ENCODE results near the gene TUBB.

TUBB gene

GRCh38 chr6:30689022-30689865, 30.9 kb upstream of the TUBB start:
- H3K4me3 ChIP-seq (ENCODE audit: low read depth, low read length), result peak overlapping the region; percentile 95; the same call in 1 of the 2 replicates
- H3K9ac ChIP-seq (ENCODE audit: low read length), result peak overlapping the region; percentile 79
- H3K4me1 ChIP-seq (ENCODE audit: control insufficient read depth, insufficient read depth, low read length), result peaks cover 38% of the 10 kb centered on the region
- H3K27ac ChIP-seq (ENCODE audit: low read depth, low read length), result no peak overlapping the region
- H3K27me3 ChIP-seq (ENCODE audit: control insufficient read depth, insufficient read depth, low read length), result no peaks in the 10 kb centered on the region
- H3K9me3 ChIP-seq (ENCODE audit: control insufficient read depth, insufficient read depth, low read depth, low read length), result no peaks in the 10 kb centered on the region
- no peaks in the 10 kb centered on the region for H3K36me3 ChIP-seq (ENCODE audit: control insufficient read depth, insufficient read depth, low read length)

- Histone ChIP-seq H3K27me3 (ENCODE audit: control insufficient read depth, insufficient read depth, low read length) (no peaks in the 10 kb centered on the region), H3K9ac (ENCODE audit: low read length) (peak overlapping the region; percentile 79), H3K9me3 (ENCODE audit: control insufficient read depth, insufficient read depth, low read depth, low read length) (no peaks in the 10 kb centered on the region), H3K4me1 (ENCODE audit: control insufficient read depth, insufficient read depth, low read length) (peaks cover 34% of the 10 kb centered on the region), H3K36me3 (ENCODE audit: control insufficient read depth, insufficient read depth, low read length) (no peaks in the 10 kb centered on the region), H3K27ac (ENCODE audit: low read depth, low read length) (peak overlapping the region; percentile 32; the same call in 1 of the 2 replicates), H3K4me3 (ENCODE audit: low read depth, low read length) (peak overlapping the region; percentile 95)
Observed at GRCh38 chr6:30689985-30690384, 30.2 kb upstream of the TUBB start.

- no peaks in the 10 kb centered on the region for H3K9me3 ChIP-seq (ENCODE audit: control insufficient read depth, insufficient read depth, low read depth, low read length)
- peaks cover 29% of the 10 kb centered on the region for H3K4me1 ChIP-seq (ENCODE audit: control insufficient read depth, insufficient read depth, low read length)
- no peaks in the 10 kb centered on the region for H3K27me3 ChIP-seq (ENCODE audit: control insufficient read depth, insufficient read depth, low read length)
- H3K4me3 ChIP-seq (ENCODE audit: low read depth, low read length), result peak within 1 kb of the TSS; percentile 95
- peak within 1 kb of the TSS; percentile 32; the same call in 1 of the 2 replicates for H3K27ac ChIP-seq (ENCODE audit: low read depth, low read length)
- H3K9ac ChIP-seq (ENCODE audit: low read length), result peak within 1 kb of the TSS; percentile 79
- H3K36me3 ChIP-seq (ENCODE audit: control insufficient read depth, insufficient read depth, low read length), result no peaks in the 10 kb centered on the region
Observed at GRCh38 chr6:30690403-30691207, 29.5 kb upstream of the TUBB start, which contains the start of gene NRM. Gene NRM (minus strand): TSS chr6:30690984. CDS start chr6:30690974, 10 bp downstream.

- Histone ChIP-seq H3K27me3 (ENCODE audit: control insufficient read depth, insufficient read depth, low read length) (no peaks in the 10 kb centered on the region), H3K9me3 (ENCODE audit: control insufficient read depth, insufficient read depth, low read depth, low read length) (no peaks in the 10 kb centered on the region), H3K36me3 (ENCODE audit: control insufficient read depth, insufficient read depth, low read length) (no peaks in the 10 kb centered on the region), H3K27ac (ENCODE audit: low read depth, low read length) (no peak overlapping the region), H3K4me1 (ENCODE audit: control insufficient read depth, insufficient read depth, low read length) (peaks cover 23% of the 10 kb centered on the region), H3K4me3 (ENCODE audit: low read depth, low read length) (peak overlapping the region; percentile 95), H3K9ac (ENCODE audit: low read length) (no peak overlapping the region)
Observed at GRCh38 chr6:30691208-30691847, 28.8 kb upstream of the TUBB start.

GRCh38 chr6:30696432-30696831, 23.7 kb upstream of the TUBB start:
- H3K4me1 ChIP-seq (ENCODE audit: control insufficient read depth, insufficient read depth, low read length), result peaks cover 3% of the 10 kb centered on the region; the same call in 1 of the 2 replicates
- H3K9ac ChIP-seq (ENCODE audit: low read length), result no peak overlapping the region
- no peaks in the 10 kb centered on the region for H3K9me3 ChIP-seq (ENCODE audit: control insufficient read depth, insufficient read depth, low read depth, low read length)
- peaks cover 23% of the 10 kb centered on the region for H3K36me3 ChIP-seq (ENCODE audit: control insufficient read depth, insufficient read depth, low read length)
- H3K4me3 ChIP-seq (ENCODE audit: low read depth, low read length), result no peak overlapping the region
- no peak overlapping the region for H3K27ac ChIP-seq (ENCODE audit: low read depth, low read length)
- no peaks in the 10 kb centered on the region for H3K27me3 ChIP-seq (ENCODE audit: control insufficient read depth, insufficient read depth, low read length)

GRCh38 chr6:30700340-30700739, 19.8 kb upstream of the TUBB start:
- Histone ChIP-seq H3K9me3 (ENCODE audit: control insufficient read depth, insufficient read depth, low read depth, low read length) (no peaks in the 10 kb centered on the region), H3K36me3 (ENCODE audit: control insufficient read depth, insufficient read depth, low read length) (peaks cover 58% of the 10 kb centered on the region), H3K27me3 (ENCODE audit: control insufficient read depth, insufficient read depth, low read length) (no peaks in the 10 kb centered on the region), H3K4me3 (ENCODE audit: low read depth, low read length) (no peak overlapping the region), H3K4me1 (ENCODE audit: control insufficient read depth, insufficient read depth, low read length) (no peaks in the 10 kb centered on the region; the same call in 1 of the 2 replicates), H3K27ac (ENCODE audit: low read depth, low read length) (no peak overlapping the region), H3K9ac (ENCODE audit: low read length) (no peak overlapping the region)

GRCh38 chr6:30703011-30703410, 17.1 kb upstream of the TUBB start:
- no peak overlapping the region for H3K27ac ChIP-seq (ENCODE audit: low read depth, low read length)
- H3K4me1 ChIP-seq (ENCODE audit: control insufficient read depth, insufficient read depth, low read length), result no peaks in the 10 kb centered on the region; the same call in 1 of the 2 replicates
- H3K9me3 ChIP-seq (ENCODE audit: control insufficient read depth, insufficient read depth, low read depth, low read length), result no peaks in the 10 kb centered on the region
- H3K36me3 ChIP-seq (ENCODE audit: control insufficient read depth, insufficient read depth, low read length), result peaks cover 80% of the 10 kb centered on the region
- no peak overlapping the region for H3K9ac ChIP-seq (ENCODE audit: low read length)
- H3K27me3 ChIP-seq (ENCODE audit: control insufficient read depth, insufficient read depth, low read length), result no peaks in the 10 kb centered on the region
- H3K4me3 ChIP-seq (ENCODE audit: low read depth, low read length), result no peak overlapping the region

GRCh38 chr6:30703821-30704220, 16.3 kb upstream of the TUBB start:
- Histone ChIP-seq H3K36me3 (ENCODE audit: control insufficient read depth, insufficient read depth, low read length) (peaks cover 83% of the 10 kb centered on the region), H3K4me1 (ENCODE audit: control insufficient read depth, insufficient read depth, low read length) (no peaks in the 10 kb centered on the region; the same call in 1 of the 2 replicates), H3K9ac (ENCODE audit: low read length) (no peak overlapping the region), H3K27me3 (ENCODE audit: control insufficient read depth, insufficient read depth, low read length) (no peaks in the 10 kb centered on the region), H3K9me3 (ENCODE audit: control insufficient read depth, insufficient read depth, low read depth, low read length) (no peaks in the 10 kb centered on the region), H3K4me3 (ENCODE audit: low read depth, low read length) (no peak overlapping the region), H3K27ac (ENCODE audit: low read depth, low read length) (no peak overlapping the region)

- H3K36me3 ChIP-seq (ENCODE audit: control insufficient read depth, insufficient read depth, low read length), result peaks cover 85% of the 10 kb centered on the region
- no peaks in the 10 kb centered on the region; the same call in 1 of the 2 replicates for H3K4me1 ChIP-seq (ENCODE audit: control insufficient read depth, insufficient read depth, low read length)
- no peak overlapping the region for H3K4me3 ChIP-seq (ENCODE audit: low read depth, low read length)
- H3K9ac ChIP-seq (ENCODE audit: low read length), result no peak overlapping the region
- H3K27me3 ChIP-seq (ENCODE audit: control insufficient read depth, insufficient read depth, low read length), result no peaks in the 10 kb centered on the region
- H3K9me3 ChIP-seq (ENCODE audit: control insufficient read depth, insufficient read depth, low read depth, low read length), result no peaks in the 10 kb centered on the region
- no peak overlapping the region for H3K27ac ChIP-seq (ENCODE audit: low read depth, low read length)
Observed at GRCh38 chr6:30705620-30706019, 14.5 kb upstream of the TUBB start.

- Histone ChIP-seq H3K4me1 (ENCODE audit: control insufficient read depth, insufficient read depth, low read length) (no peaks in the 10 kb centered on the region; the same call in 1 of the 2 replicates), H3K9me3 (ENCODE audit: control insufficient read depth, insufficient read depth, low read depth, low read length) (no peaks in the 10 kb centered on the region), H3K4me3 (ENCODE audit: low read depth, low read length) (no peak overlapping the region), H3K36me3 (ENCODE audit: control insufficient read depth, insufficient read depth, low read length) (peaks cover 94% of the 10 kb centered on the region), H3K27ac (ENCODE audit: low read depth, low read length) (no peak overlapping the region), H3K27me3 (ENCODE audit: control insufficient read depth, insufficient read depth, low read length) (no peaks in the 10 kb centered on the region), H3K9ac (ENCODE audit: low read length) (no peak overlapping the region)
Observed at GRCh38 chr6:30707281-30707850, 12.8 kb upstream of the TUBB start.

Data from HUES6 (cell line).